Measurements from ENCODE around the gene RENBP.
A peak's percentile ranks its signal among the peaks of the same experiment; 100 is the strongest.

RENBP gene

GRCh38 chrX:153955228-153955732 is 10.8 kb upstream of the RENBP start:
- peaks cover 100% of the 10 kb centered on the region for H4K20me1 ChIP-seq
- peaks cover 39% of the 10 kb centered on the region for H3K4me1 ChIP-seq
- H3K27ac ChIP-seq = no peak overlapping the region
- H3K9ac ChIP-seq = no peak overlapping the region
- peaks cover 99% of the 10 kb centered on the region for H3K36me3 ChIP-seq
- TF ChIP-seq Cebpa-rat (IDR thresholded peaks at IDR 0.05) = no peak
- no peak overlapping the region for H3K4me3 ChIP-seq
- H3K4me2 ChIP-seq = no peak overlapping the region
- H3K9me3 ChIP-seq = no peaks in the 10 kb centered on the region
- no peaks in the 10 kb centered on the region for H3K27me3 ChIP-seq

GRCh38 chrX:153954558-153955227 is 10.2 kb upstream of the RENBP start:
- peaks cover 45% of the 10 kb centered on the region for H3K4me1 ChIP-seq
- TF ChIP-seq Cebpa-rat (IDR thresholded peaks at IDR 0.05) = no peak
- H4K20me1 ChIP-seq = peaks cover 100% of the 10 kb centered on the region
- no peak overlapping the region for H3K4me3 ChIP-seq
- no peak overlapping the region for H3K4me2 ChIP-seq
- H3K27me3 ChIP-seq = no peaks in the 10 kb centered on the region
- no peaks in the 10 kb centered on the region for H3K9me3 ChIP-seq
- no peak overlapping the region for H3K9ac ChIP-seq
- H3K27ac ChIP-seq = no peak overlapping the region
- H3K36me3 ChIP-seq = peaks cover 99% of the 10 kb centered on the region

GRCh38 chrX:153953892-153954557 is 9.6 kb upstream of the RENBP start:
- peaks cover 99% of the 10 kb centered on the region for H4K20me1 ChIP-seq
- no peak for TF ChIP-seq Cebpa-rat (IDR thresholded peaks at IDR 0.05)
- H3K4me3 ChIP-seq = no peak overlapping the region
- peaks cover 51% of the 10 kb centered on the region for H3K4me1 ChIP-seq
- no peak overlapping the region for H3K9ac ChIP-seq
- H3K27ac ChIP-seq = no peak overlapping the region
- H3K27me3 ChIP-seq = no peaks in the 10 kb centered on the region
- peak overlapping the region; percentile 35 for H3K4me2 ChIP-seq
- H3K9me3 ChIP-seq = no peaks in the 10 kb centered on the region
- H3K36me3 ChIP-seq = peaks cover 97% of the 10 kb centered on the region

- Histone ChIP-seq H3K27me3 (no peaks in the 10 kb centered on the region), H3K4me3 (no peak overlapping the region), H3K4me2 (peak overlapping the region; percentile 35), H3K36me3 (peaks cover 91% of the 10 kb centered on the region), H3K27ac (no peak overlapping the region), H3K9ac (no peak overlapping the region), H3K9me3 (no peaks in the 10 kb centered on the region), H3K4me1 (peaks cover 57% of the 10 kb centered on the region), H4K20me1 (peaks cover 98% of the 10 kb centered on the region)
- no peak for TF ChIP-seq Cebpa-rat (IDR thresholded peaks at IDR 0.05)
These were observed 8.9 kb upstream of the RENBP start for GRCh38 chrX:153953342-153953830.

- H3K9ac ChIP-seq = no peak overlapping the region
- no peak for TF ChIP-seq Cebpa-rat (IDR thresholded peaks at IDR 0.05)
- H3K36me3 ChIP-seq = peaks cover 82% of the 10 kb centered on the region
- peak overlapping the region; percentile 35 for H3K27ac ChIP-seq
- peaks cover 66% of the 10 kb centered on the region for H3K4me1 ChIP-seq
- no peaks in the 10 kb centered on the region for H3K9me3 ChIP-seq
- H4K20me1 ChIP-seq = peaks cover 98% of the 10 kb centered on the region
- no peaks in the 10 kb centered on the region for H3K27me3 ChIP-seq
- H3K4me3 ChIP-seq = no peak overlapping the region
- peak overlapping the region; percentile 35 for H3K4me2 ChIP-seq
These were observed 8.1 kb upstream of the RENBP start for GRCh38 chrX:153952373-153953026.

GRCh38 chrX:153951683-153952372 is 7.4 kb upstream of the RENBP start:
- peak overlapping the region; percentile 35 for H3K27ac ChIP-seq
- no peaks in the 10 kb centered on the region for H3K27me3 ChIP-seq
- H3K9me3 ChIP-seq = no peaks in the 10 kb centered on the region
- no peak for TF ChIP-seq Cebpa-rat (IDR thresholded peaks at IDR 0.05)
- peaks cover 72% of the 10 kb centered on the region for H3K4me1 ChIP-seq
- H3K36me3 ChIP-seq = peaks cover 75% of the 10 kb centered on the region
- peak overlapping the region; percentile 65 for H3K4me2 ChIP-seq
- H3K9ac ChIP-seq = no peak overlapping the region
- H3K4me3 ChIP-seq = no peak overlapping the region
- H4K20me1 ChIP-seq = peaks cover 98% of the 10 kb centered on the region

- no peak for TF ChIP-seq Cebpa-rat (IDR thresholded peaks at IDR 0.05)
- peaks cover 88% of the 10 kb centered on the region for H3K4me1 ChIP-seq
- H3K4me2 ChIP-seq = peak overlapping the region; percentile 65
- H3K9me3 ChIP-seq = no peaks in the 10 kb centered on the region
- peaks cover 58% of the 10 kb centered on the region for H3K36me3 ChIP-seq
- peak overlapping the region; percentile 71 for H3K27ac ChIP-seq
- peak overlapping the region; percentile 56 for H3K9ac ChIP-seq
- H4K20me1 ChIP-seq = peaks cover 97% of the 10 kb centered on the region
- H3K27me3 ChIP-seq = peaks cover 8% of the 10 kb centered on the region; the same call in 1 of the 2 replicates
- no peak overlapping the region for H3K4me3 ChIP-seq
These were observed 5.7 kb upstream of the RENBP start for GRCh38 chrX:153950127-153950526.

- peak overlapping the region; percentile 56 for H3K9ac ChIP-seq
- no peak for TF ChIP-seq Cebpa-rat (IDR thresholded peaks at IDR 0.05)
- no peaks in the 10 kb centered on the region for H3K9me3 ChIP-seq
- H3K36me3 ChIP-seq = peaks cover 48% of the 10 kb centered on the region
- H3K27ac ChIP-seq = peak overlapping the region; percentile 71
- peaks cover 97% of the 10 kb centered on the region for H4K20me1 ChIP-seq
- no peak overlapping the region for H3K4me3 ChIP-seq
- peaks cover 17% of the 10 kb centered on the region for H3K27me3 ChIP-seq
- peaks cover 97% of the 10 kb centered on the region for H3K4me1 ChIP-seq
- H3K4me2 ChIP-seq = peak overlapping the region; percentile 65
These were observed 4.7 kb upstream of the RENBP start for GRCh38 chrX:153948847-153949805.

All from BLaER1 (cell line).